ENCODE data around the gene DQX1.

- TF ChIP-seq POLR2A (IDR thresholded peaks at IDR 0.05): no peak
- no peak for TF ChIP-seq CTCF (IDR thresholded peaks at IDR 0.05)
These were observed 12.2 kb downstream of the DQX1 start for GRCh38 chr2:74513605-74514367.
